ENCODE data around the gene DSTN.

GRCh38 chr20:17520583-17520982 lies 49.3 kb upstream of the DSTN start:
- TF ChIP-seq, protein P1, sequence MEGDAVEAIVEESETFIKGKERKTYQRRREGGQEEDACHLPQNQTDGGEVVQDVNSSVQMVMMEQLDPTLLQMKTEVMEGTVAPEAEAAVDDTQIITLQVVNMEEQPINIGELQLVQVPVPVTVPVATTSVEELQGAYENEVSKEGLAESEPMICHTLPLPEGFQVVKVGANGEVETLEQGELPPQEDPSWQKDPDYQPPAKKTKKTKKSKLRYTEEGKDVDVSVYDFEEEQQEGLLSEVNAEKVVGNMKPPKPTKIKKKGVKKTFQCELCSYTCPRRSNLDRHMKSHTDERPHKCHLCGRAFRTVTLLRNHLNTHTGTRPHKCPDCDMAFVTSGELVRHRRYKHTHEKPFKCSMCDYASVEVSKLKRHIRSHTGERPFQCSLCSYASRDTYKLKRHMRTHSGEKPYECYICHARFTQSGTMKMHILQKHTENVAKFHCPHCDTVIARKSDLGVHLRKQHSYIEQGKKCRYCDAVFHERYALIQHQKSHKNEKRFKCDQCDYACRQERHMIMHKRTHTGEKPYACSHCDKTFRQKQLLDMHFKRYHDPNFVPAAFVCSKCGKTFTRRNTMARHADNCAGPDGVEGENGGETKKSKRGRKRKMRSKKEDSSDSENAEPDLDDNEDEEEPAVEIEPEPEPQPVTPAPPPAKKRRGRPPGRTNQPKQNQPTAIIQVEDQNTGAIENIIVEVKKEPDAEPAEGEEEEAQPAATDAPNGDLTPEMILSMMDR (IDR thresholded peaks at IDR 0.05), result no peak
- TF ChIP-seq POLR2A (IDR thresholded peaks at IDR 0.05), result no peak

Measured in Peyer's patch (tissue), 4 donors.